HepG2 (cell line): Measurements from ENCODE around the gene TCF19. TPM values are rescaled to one million over a fixed set of nuclear protein-coding genes. Genes with fewer than 3 reads are reported as not detected.

Experiments used
- DR1 ChIP-seq: sonication (generic); formaldehyde crosslinking; IDR thresholded peaks from 2 replicates; pipeline ENCODE4 v1.8.0; 2021; ENCODE audit warnings: mild to moderate bottlenecking, missing genetic modification reagents, inconsistent platforms
- FLYWCH1 ChIP-seq: sonication (generic); formaldehyde crosslinking; IDR thresholded peaks from 2 replicates; pipeline ENCODE4 v1.8.1; 2023; ENCODE audit warnings: mild to moderate bottlenecking, missing genetic modification reagents
- FOXP4 ChIP-seq: sonication (generic); formaldehyde crosslinking; IDR thresholded peaks from 2 replicates; pipeline ENCODE4 v1.4.0; 2020; ENCODE audit warnings: missing genetic modification reagents
- LBX2 ChIP-seq: sonication (generic); formaldehyde crosslinking; IDR thresholded peaks from 2 replicates; pipeline ENCODE4 v1.5.0; 2020; ENCODE audit warnings: missing genetic modification reagents, mild to moderate bottlenecking, borderline replicate concordance
- MLXIP ChIP-seq: sonication (generic); formaldehyde crosslinking; IDR thresholded peaks from 2 replicates; pipeline ENCODE4 v1.9.0; 2021; ENCODE audit warnings: missing genetic modification reagents, borderline replicate concordance
- SNAI1 ChIP-seq: sonication (generic); formaldehyde crosslinking; IDR thresholded peaks from 2 replicates; pipeline ENCODE4 v1.5.0; 2020; ENCODE audit warnings: mild to moderate bottlenecking, missing genetic modification reagents, borderline replicate concordance
- SOX5 ChIP-seq: IDR thresholded peaks from 2 replicates; pipeline ENCODE4 v1.6.1; 2016; ENCODE audit warnings: borderline replicate concordance
- ZBTB21 ChIP-seq: sonication (generic); formaldehyde crosslinking; IDR thresholded peaks from 2 replicates; pipeline ENCODE4 v1.4.0; 2020; ENCODE audit warnings: missing genetic modification reagents
- ZBTB26 ChIP-seq: IDR thresholded peaks from 2 replicates; pipeline ENCODE4 v1.6.1; 2016; ENCODE audit warnings: missing compliant biosample characterization, missing genetic modification reagents, borderline replicate concordance
- ZBTB42 ChIP-seq: sonication (generic); formaldehyde crosslinking; IDR thresholded peaks from 2 replicates; pipeline ENCODE4 v1.5.0; 2020; ENCODE audit warnings: mild to moderate bottlenecking, missing genetic modification reagents
- ZIK1 ChIP-seq: sonication (generic); formaldehyde crosslinking; IDR thresholded peaks from 2 replicates; pipeline ENCODE4 v1.5.0; 2020; ENCODE audit warnings: mild to moderate bottlenecking, low read depth, missing genetic modification reagents, borderline replicate concordance
- ZNF138 ChIP-seq: sonication (generic); formaldehyde crosslinking; IDR thresholded peaks from 2 replicates; pipeline ENCODE4 v1.5.0; 2020; ENCODE audit warnings: mild to moderate bottlenecking, low read depth, missing genetic modification reagents
- ZNF260 ChIP-seq: sonication (generic); formaldehyde crosslinking; IDR thresholded peaks from 2 replicates; pipeline ENCODE4 v1.4.0; 2020; ENCODE audit warnings: missing genetic modification reagents, low read depth, mild to moderate bottlenecking, borderline replicate concordance
- ZNF691 ChIP-seq: sonication (generic); formaldehyde crosslinking; IDR thresholded peaks from 2 replicates; pipeline ENCODE4 v1.4.0; 2020; ENCODE audit warnings: missing genetic modification reagents, low read depth, mild to moderate bottlenecking, borderline replicate concordance
- polyA plus RNA-seq, 8 experiments: library from polyadenylated mRNA; depleted of rRNA in 3 of 8; stranded (reverse) in 7 of 8; unstranded in 1 of 8; fragments of >200 nt; fragmentation: Illumina TruSeq in 4 of 8; extraction: Trizol in 4 of 8; gene quantifications; 2 replicates each; pipeline versions ENCODE4 v1.2.1 to v1.2.3, GENCODE V29; 2011 to 2016; ENCODE audit warnings: low read depth in 4 of 8, missing spikeins in 1 of 8, mixed read lengths in 1 of 8; ENCODE audit not compliant: insufficient read depth in 1 of 8
- total RNA-seq, 5 experiments: library from RNA; depleted of rRNA; stranded (reverse); fragments of >200 nt; fragmentation: Illumina TruSeq; extraction: Trizol; gene quantifications; 2 replicates each; pipeline ENCODE4 v1.2.3, GENCODE V29; 2016; ENCODE audit warnings: low read depth in 1 of 5

The TCF19 gene
- total and polyA plus RNA-seq, 2 of the 13 experiments (the other 11 are each of a cell fraction or from before 2014, with no cell fraction given), result 4.9 to 22.2 TPM

- no peak for TF ChIP-seq ZBTB26 (CRISPR knock-in tag)
- TF ChIP-seq ZNF138 (CRISPR knock-in tag), result peak; percentile 55; the same call in 1 of the 2 replicates
- TF ChIP-seq FLYWCH1, result no peak
- TF ChIP-seq ZIK1 (CRISPR knock-in tag), result no peak
- no peak; the same call in none of the 2 replicates for TF ChIP-seq FOXP4
- no peak for TF ChIP-seq MLXIP (CRISPR knock-in tag)
- TF ChIP-seq ZBTB21, result no peak
- 0 out of 2 replicates have a peak, but pooled peaks have one; percentile 33 for TF ChIP-seq ZBTB42 (CRISPR knock-in tag)
- peak; percentile 65; the same call in 1 of the 2 replicates for TF ChIP-seq ZNF691 (CRISPR knock-in tag)
- TF ChIP-seq DR1 (CRISPR knock-in tag), result peak; percentile 42; the same call in 1 of the 2 replicates
- TF ChIP-seq ZNF260 (CRISPR knock-in tag), result no peak
- TF ChIP-seq SNAI1 (CRISPR knock-in tag), result peak; percentile 85; the same call in 1 of the 2 replicates
- TF ChIP-seq LBX2 (CRISPR knock-in tag), result no peak
- TF ChIP-seq SOX5 (CRISPR knock-in tag), result peak; percentile 41; the same call in 1 of the 2 replicates
Observed at GRCh38 chr6:31197559-31198305, 39.3 kb downstream of the TCF19 start (continued).
